Naive thymus-derived CD4-positive, alpha-beta T cell (primary cell): ENCODE measurements around the gene AOC1. TPM values are rescaled to one million over a fixed set of nuclear protein-coding genes. Genes with fewer than 3 reads are reported as not detected.

Experiments
- ATAC-seq: fragments of 150-1000 bp; cut with Tn5 transposase; 2 replicates; pipeline ENCODE4 v1.10.0; 2021; ENCODE audit warnings: mild to moderate bottlenecking, moderate library complexity
- CTCF ChIA-PET: fragments of 350-600 bp; sonication (Branson Sonifier 250); formaldehyde crosslinking; loops from one replicate; lab custom pipeline; 2021; ENCODE audit warnings: antibody characterized with exemption; lab: Charles Lee
- POLR2A ChIA-PET: fragments of 350-600 bp; sonication (Branson Sonifier 250); formaldehyde crosslinking; loops from one replicate; lab custom pipeline; 2021; ENCODE audit warnings: antibody characterized with exemption, inconsistent platforms; lab: Charles Lee
- DNase-seq, 9 donors: peaks; one replicate each; pipeline versions ENCODE4 v3.0.0 to v3.0.0-alpha.2; 2020 to 2022; ENCODE audit warnings: mixed read lengths in 1 of 9
- H3K27ac ChIP-seq: one replicate; pipeline ENCODE4 v1.7.0; 2013; ENCODE audit warnings: mild to moderate bottlenecking, low read depth, low read length, moderate library complexity
- H3K27me3 ChIP-seq, 2 donors: one replicate each; pipeline ENCODE4 v1.7.0; 2013; ENCODE audit warnings: low read length in 2 of 2, mild to moderate bottlenecking in 2 of 2, moderate library complexity in 2 of 2; ENCODE audit not compliant: control insufficient read depth in 2 of 2, insufficient read depth in 2 of 2
- H3K36me3 ChIP-seq, 3 experiments: 1 replicate in 2 of 3; 2 replicates in 1 of 3; pipeline ENCODE4 v1.7.0; 2013; ENCODE audit warnings: low read length in 3 of 3, mild to moderate bottlenecking in 3 of 3, moderate library complexity in 1 of 3; ENCODE audit not compliant: insufficient read depth in 3 of 3, control insufficient read depth in 2 of 3
- H3K4me1 ChIP-seq, 2 donors: one replicate each; pipeline ENCODE4 v1.7.0; 2013; ENCODE audit warnings: low read length in 2 of 2, mild to moderate bottlenecking in 2 of 2, moderate library complexity in 1 of 2; ENCODE audit not compliant: control insufficient read depth in 2 of 2, insufficient read depth in 2 of 2
- H3K4me3 ChIP-seq: 2 replicates; pipeline ENCODE4 v1.7.0; 2013; ENCODE audit warnings: mild to moderate bottlenecking, low read length
- H3K9me3 ChIP-seq, 3 experiments: 1 replicate in 2 of 3; 2 replicates in 1 of 3; pipeline ENCODE4 v1.7.0; 2013; ENCODE audit warnings: low read length in 3 of 3; ENCODE audit not compliant: control insufficient read depth in 2 of 3
- H3K27ac Mint-ChIP-seq, 9 donors: one replicate each; pipeline ENCODE4 v1.8.0; 2020 to 2022; ENCODE audit warnings: mixed read lengths in 9 of 9, mild to moderate bottlenecking in 8 of 9, moderate library complexity in 5 of 9, inconsistent platforms in 2 of 9
- H3K27me3 Mint-ChIP-seq, 5 donors: one replicate each; pipeline ENCODE4 v1.8.0; 2021 to 2022; ENCODE audit warnings: mixed read lengths in 5 of 5, mild to moderate bottlenecking in 1 of 5
- H3K36me3 Mint-ChIP-seq, 5 donors: one replicate each; pipeline ENCODE4 v1.8.0; 2020 to 2022; ENCODE audit warnings: mixed read lengths in 5 of 5, mild to moderate bottlenecking in 3 of 5, inconsistent platforms in 1 of 5
- H3K4me1 Mint-ChIP-seq, 7 donors: one replicate each; pipeline ENCODE4 v1.8.0; 2020 to 2022; ENCODE audit warnings: mixed read lengths in 7 of 7, mild to moderate bottlenecking in 3 of 7, inconsistent platforms in 1 of 7
- H3K4me3 Mint-ChIP-seq, 10 donors: one replicate each; pipeline ENCODE4 v1.8.0; 2020 to 2022; ENCODE audit warnings: mild to moderate bottlenecking in 10 of 10, mixed read lengths in 10 of 10, moderate library complexity in 6 of 10, inconsistent platforms in 2 of 10
- H3K9me3 Mint-ChIP-seq, 11 donors: one replicate each; pipeline ENCODE4 v1.8.0; 2020 to 2022; ENCODE audit warnings: mixed read lengths in 11 of 11, mild to moderate bottlenecking in 4 of 11, inconsistent platforms in 1 of 11, moderate library complexity in 1 of 11
- intact Hi-C, 2 donors: fragments of 100-400 bp; cut with micrococcal nuclease; formaldehyde crosslinking; loops; one replicate each; pipeline ENCODE4 v1.15.1; 2023
- polyA plus RNA-seq, 2 donors: library from polyadenylated mRNA; unstranded; fragments of 300-500 nt; fragmentation: Illumina TruSeq; gene quantifications; one replicate each; pipeline ENCODE4 v1.2.3, GENCODE V29; 2021
- total RNA-seq, 6 experiments: library from RNA in 5 of 6; stranded (reverse) in 5 of 6; gene quantifications; 1 replicate in 5 of 6; 2 replicates in 1 of 6; pipeline ENCODE4 v1.2.3 and lab custom pipeline; 2021 to 2026

Gene AOC1, protein sequence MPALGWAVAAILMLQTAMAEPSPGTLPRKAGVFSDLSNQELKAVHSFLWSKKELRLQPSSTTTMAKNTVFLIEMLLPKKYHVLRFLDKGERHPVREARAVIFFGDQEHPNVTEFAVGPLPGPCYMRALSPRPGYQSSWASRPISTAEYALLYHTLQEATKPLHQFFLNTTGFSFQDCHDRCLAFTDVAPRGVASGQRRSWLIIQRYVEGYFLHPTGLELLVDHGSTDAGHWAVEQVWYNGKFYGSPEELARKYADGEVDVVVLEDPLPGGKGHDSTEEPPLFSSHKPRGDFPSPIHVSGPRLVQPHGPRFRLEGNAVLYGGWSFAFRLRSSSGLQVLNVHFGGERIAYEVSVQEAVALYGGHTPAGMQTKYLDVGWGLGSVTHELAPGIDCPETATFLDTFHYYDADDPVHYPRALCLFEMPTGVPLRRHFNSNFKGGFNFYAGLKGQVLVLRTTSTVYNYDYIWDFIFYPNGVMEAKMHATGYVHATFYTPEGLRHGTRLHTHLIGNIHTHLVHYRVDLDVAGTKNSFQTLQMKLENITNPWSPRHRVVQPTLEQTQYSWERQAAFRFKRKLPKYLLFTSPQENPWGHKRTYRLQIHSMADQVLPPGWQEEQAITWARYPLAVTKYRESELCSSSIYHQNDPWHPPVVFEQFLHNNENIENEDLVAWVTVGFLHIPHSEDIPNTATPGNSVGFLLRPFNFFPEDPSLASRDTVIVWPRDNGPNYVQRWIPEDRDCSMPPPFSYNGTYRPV
- under 1 TPM in 1 of 5 experiments, not detected in 4; 0.56 TPM for total RNA-seq
- not detected for polyA plus RNA-seq
- total RNA-seq (lab: John Stamatoyannopoulos, UW), result not detected

DNA sequence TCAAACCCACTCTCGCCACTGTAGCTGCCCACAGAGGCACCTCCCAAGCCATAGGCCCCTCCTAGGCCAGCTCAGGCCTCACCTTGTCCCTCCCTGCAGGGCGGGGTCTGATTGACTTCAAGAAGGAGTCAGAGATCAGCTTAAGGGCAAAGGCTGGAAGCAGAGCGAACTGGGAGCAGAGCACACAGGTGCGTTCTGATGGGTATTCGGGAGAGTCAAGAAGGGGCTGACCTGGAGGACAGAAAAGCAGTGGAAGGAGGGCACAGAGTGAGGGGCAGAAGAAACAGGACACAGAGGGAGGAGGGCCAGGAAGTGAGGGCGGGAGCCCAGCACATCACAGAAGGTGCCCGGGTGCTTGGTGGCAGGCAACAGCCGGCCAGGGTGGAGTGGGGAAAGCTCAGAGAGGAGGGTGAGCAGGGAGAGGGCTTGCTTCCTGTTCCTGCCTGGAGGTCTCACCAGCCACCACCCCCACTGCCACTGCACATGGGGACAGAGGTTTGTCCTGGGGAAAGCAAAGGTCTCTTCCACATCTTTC is at the start of gene AOC1:
Gene AOC1 (plus strand): TSS at position 147 of the 535 bp plus-strand sequence. CDS start 3,954 bp downstream, outside the sequence.
- POLR2A ChIA-PET, result no interaction called here
- DNase-seq, result no peak
- Mint-ChIP-seq H3K36me3 (no peaks in the 10 kb centered on the region), H3K9me3 (peaks cover 0 to 2% (median 0%) of the 10 kb centered on the region in 11 donors), H3K27ac (no peak within 1 kb of the TSS), H3K4me3 (no peak within 1 kb of the TSS), H3K4me1 (peaks cover 0 to 5% (median 0%) of the 10 kb centered on the region in 7 donors), H3K27me3 (peaks cover 17 to 40% (median 22%) of the 10 kb centered on the region in 5 donors)
- no peak for ATAC-seq
- H3K4me3 ChIP-seq, result no peak within 1 kb of the TSS
- no peak within 1 kb of the TSS for H3K27ac ChIP-seq
- no peaks in the 10 kb centered on the region for H3K36me3 ChIP-seq
- H3K27me3 ChIP-seq, result peaks cover 0 to 5% of the 10 kb centered on the region in 2 donors
- no peaks in the 10 kb centered on the region for H3K9me3 ChIP-seq
- CTCF ChIA-PET, result no interaction called here
- intact Hi-C loops, result no loop called here
- no peaks in the 10 kb centered on the region for H3K4me1 ChIP-seq

DNA sequence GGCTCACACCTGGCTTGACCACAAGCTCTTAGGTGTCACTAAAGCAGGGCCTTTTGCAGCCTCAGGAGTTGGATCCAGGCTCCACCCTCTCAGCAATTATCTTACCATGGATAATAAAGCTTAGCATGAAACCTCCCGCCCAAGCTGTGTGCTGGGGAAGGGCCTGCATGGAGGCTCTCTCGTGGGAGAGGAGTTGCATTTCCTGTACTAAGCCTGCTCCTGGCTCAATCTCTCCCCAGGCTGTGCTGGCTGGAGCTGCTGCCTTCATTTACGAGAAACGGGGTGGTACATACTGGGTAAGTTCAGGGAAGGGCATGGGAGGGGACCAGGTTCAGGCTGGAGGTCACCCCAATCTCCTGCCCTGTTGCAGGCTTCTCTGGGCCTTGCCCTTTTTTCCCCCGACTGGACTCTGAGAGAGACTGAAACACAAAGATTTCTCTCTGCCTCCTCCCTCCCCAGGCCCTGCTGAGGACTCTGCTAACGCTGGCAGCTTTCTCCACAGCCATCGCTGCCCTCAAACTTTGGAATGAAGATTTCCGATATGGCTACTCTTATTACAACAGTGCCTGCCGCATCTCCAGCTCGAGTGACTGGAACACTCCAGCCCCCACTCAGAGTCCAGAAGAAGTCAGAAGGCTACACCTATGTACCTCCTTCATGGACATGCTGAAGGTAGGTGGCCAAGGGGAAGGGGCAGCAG is 49.0 kb upstream of the AOC1 start:
- peaks cover 0 to 5% (median 0%) of the 10 kb centered on the region in 5 donors for H3K36me3 Mint-ChIP-seq
- H3K27ac ChIP-seq, result no peak overlapping the region
- POLR2A ChIA-PET, result no interaction called here
- ATAC-seq (no peak), DNase-seq (no peak)
- peaks cover 38 to 76% (median 49%) of the 10 kb centered on the region in 5 donors for H3K27me3 Mint-ChIP-seq
- H3K4me3 Mint-ChIP-seq, result no peak overlapping the region
- H3K27me3 ChIP-seq, result peaks cover 0 to 14% of the 10 kb centered on the region in 2 donors
- no peak overlapping the region for H3K4me3 ChIP-seq
- H3K9me3 Mint-ChIP-seq, result peaks cover 0 to 32% (median 12%) of the 10 kb centered on the region in 11 donors
- peaks cover 0 to 11% (median 10%) of the 10 kb centered on the region in 3 experiments for H3K9me3 ChIP-seq
- H3K4me1 ChIP-seq, result peaks cover 0 to 15% of the 10 kb centered on the region in 2 donors
- H3K36me3 ChIP-seq, result no peaks in the 10 kb centered on the region
- H3K4me1 Mint-ChIP-seq, result peaks cover 0 to 19% (median 11%) of the 10 kb centered on the region in 7 donors
- H3K27ac Mint-ChIP-seq, result no peak overlapping the region
- CTCF ChIA-PET, result no interaction called here
- intact Hi-C loops, result no loop called here

DNA sequence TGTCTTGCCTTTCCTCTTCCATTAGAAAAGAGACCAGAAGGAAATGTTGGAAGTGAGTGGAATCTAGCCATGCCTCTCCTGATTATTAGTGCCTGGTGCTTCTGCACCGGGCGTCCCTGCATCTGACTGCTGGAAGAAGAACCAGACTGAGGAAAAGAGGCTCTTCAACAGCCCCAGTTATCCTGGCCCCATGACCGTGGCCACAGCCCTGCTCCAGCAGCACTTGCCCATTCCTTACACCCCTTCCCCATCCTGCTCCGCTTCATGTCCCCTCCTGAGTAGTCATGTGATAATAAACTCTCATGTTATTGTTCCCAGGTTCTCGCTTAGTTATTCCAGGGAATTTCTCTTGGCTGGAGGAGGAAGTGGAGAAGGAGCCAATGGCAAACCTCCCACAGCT is 47.5 kb upstream of the AOC1 start:
- Histone ChIP-seq H3K9me3 (peaks cover 0 to 11% (median 10%) of the 10 kb centered on the region in 3 experiments), H3K27me3 (peaks cover 0 to 11% of the 10 kb centered on the region in 2 donors), H3K4me1 (peaks cover 0 to 15% of the 10 kb centered on the region in 2 donors), H3K4me3 (no peak overlapping the region), H3K27ac (no peak overlapping the region), H3K36me3 (no peaks in the 10 kb centered on the region)
- Mint-ChIP-seq H3K9me3 (peaks cover 0 to 26% (median 10%) of the 10 kb centered on the region in 11 donors), H3K27ac (no peak overlapping the region), H3K27me3 (peaks cover 34 to 73% (median 47%) of the 10 kb centered on the region in 5 donors), H3K36me3 (peaks cover 0 to 4% (median 0%) of the 10 kb centered on the region in 5 donors), H3K4me3 (no peak overlapping the region), H3K4me1 (peaks cover 0 to 13% (median 10%) of the 10 kb centered on the region in 7 donors)
- intact Hi-C loops, result no loop called here
- ChIA-PET POLR2A (no interaction called here), CTCF (interaction anchor here (0.5 kb wide), 1 partner anchor 31 kb away, joined by 4 read pairs; no protein-coding TSS in a partner anchor)
- DNase-seq, result no peak
- no peak for ATAC-seq

DNA sequence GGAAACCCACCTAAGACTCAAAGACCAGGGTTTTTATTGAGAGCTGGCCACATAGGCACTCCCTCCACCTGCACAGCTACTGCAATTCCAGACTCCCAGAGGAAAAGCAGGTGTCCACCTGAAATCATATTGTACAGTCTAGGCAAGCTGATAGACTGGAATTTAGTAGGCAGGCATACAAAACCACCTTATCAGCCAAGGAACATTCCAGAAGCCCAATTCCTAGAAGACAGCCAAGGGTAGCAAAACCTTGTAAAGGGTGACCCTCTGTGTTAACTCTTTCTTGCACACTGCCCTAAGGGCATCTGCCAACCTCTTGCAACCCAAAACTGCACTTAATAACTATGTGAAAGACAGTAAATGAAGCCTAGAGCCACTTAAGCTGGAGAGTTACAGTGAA is 46.5 kb upstream of the AOC1 start:
- Histone ChIP-seq H3K4me1 (peaks cover 0 to 9% of the 10 kb centered on the region in 2 donors), H3K9me3 (peaks cover 0 to 11% (median 10%) of the 10 kb centered on the region in 3 experiments), H3K4me3 (no peak overlapping the region), H3K36me3 (no peaks in the 10 kb centered on the region), H3K27ac (no peak overlapping the region), H3K27me3 (peaks cover 0 to 11% of the 10 kb centered on the region in 2 donors)
- no peak for DNase-seq
- ChIA-PET POLR2A (no interaction called here), CTCF (no interaction called here)
- H3K9me3 Mint-ChIP-seq, result peaks cover 0 to 26% (median 10%) of the 10 kb centered on the region in 11 donors
- ATAC-seq, result no peak
- H3K4me3 Mint-ChIP-seq, result no peak overlapping the region
- H3K27ac Mint-ChIP-seq, result no peak overlapping the region
- H3K36me3 Mint-ChIP-seq, result peaks cover 0 to 4% (median 0%) of the 10 kb centered on the region in 5 donors
- peaks cover 41 to 79% (median 51%) of the 10 kb centered on the region in 5 donors for H3K27me3 Mint-ChIP-seq
- intact Hi-C loops, result no loop called here
- peaks cover 0 to 13% (median 10%) of the 10 kb centered on the region in 7 donors for H3K4me1 Mint-ChIP-seq

DNA sequence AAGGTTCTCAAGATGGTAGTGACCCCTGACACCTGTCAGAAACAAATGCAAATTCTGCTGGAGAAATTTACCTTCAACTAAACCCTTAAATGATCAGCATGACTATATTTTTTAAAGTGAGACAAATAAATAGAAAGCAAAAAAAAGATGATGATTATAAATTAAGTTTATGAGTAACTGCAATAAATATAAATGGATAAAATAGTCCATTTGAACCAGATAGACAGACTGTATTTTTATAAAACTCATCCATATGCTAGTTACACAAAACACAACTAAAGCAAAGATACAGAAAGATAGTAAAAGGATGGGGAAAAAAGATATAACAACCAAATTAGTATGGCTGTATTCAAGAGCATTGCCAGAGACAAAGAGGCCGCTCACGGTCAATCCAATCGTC is 45.9 kb upstream of the AOC1 start:
- Mint-ChIP-seq H3K27ac (no peak overlapping the region), H3K4me3 (no peak overlapping the region), H3K9me3 (peaks cover 0 to 26% (median 10%) of the 10 kb centered on the region in 11 donors), H3K27me3 (peaks cover 43 to 79% (median 45%) of the 10 kb centered on the region in 5 donors), H3K4me1 (peaks cover 0 to 9% (median 5%) of the 10 kb centered on the region in 7 donors), H3K36me3 (peaks cover 0 to 4% (median 0%) of the 10 kb centered on the region in 5 donors)
- intact Hi-C loops, result no loop called here
- DNase-seq, result no peak
- Histone ChIP-seq H3K27me3 (peaks cover 0 to 6% of the 10 kb centered on the region in 2 donors), H3K9me3 (peaks cover 0 to 11% (median 10%) of the 10 kb centered on the region in 3 experiments), H3K27ac (no peak overlapping the region), H3K4me3 (no peak overlapping the region), H3K4me1 (peaks cover 0 to 3% of the 10 kb centered on the region in 2 donors), H3K36me3 (no peaks in the 10 kb centered on the region)
- ChIA-PET POLR2A (no interaction called here), CTCF (no interaction called here)
- no peak for ATAC-seq

DNA sequence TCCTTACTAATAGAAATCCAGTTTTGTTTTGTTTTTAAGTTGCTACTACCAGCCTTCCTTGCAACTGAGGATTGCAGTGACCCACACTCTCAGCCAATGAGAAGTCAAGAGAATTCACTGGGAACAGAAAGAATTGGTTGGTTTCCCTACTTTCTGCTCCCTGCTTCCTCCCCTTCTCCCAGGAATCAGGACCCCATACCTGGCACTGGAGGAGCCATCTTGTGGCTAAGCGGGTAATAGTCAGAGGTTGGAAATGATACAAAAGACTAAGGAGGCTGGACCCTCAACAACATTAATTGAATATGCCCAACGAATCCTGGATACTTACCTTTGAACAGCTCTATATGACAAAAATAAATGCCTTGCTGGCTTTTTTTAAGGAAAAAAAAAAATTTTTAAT is 45.5 kb upstream of the AOC1 start:
- POLR2A ChIA-PET, result no interaction called here
- intact Hi-C loops, result no loop called here
- H3K36me3 ChIP-seq, result no peaks in the 10 kb centered on the region
- CTCF ChIA-PET, result no interaction called here
- no peaks in the 10 kb centered on the region for H3K4me1 ChIP-seq
- H3K9me3 ChIP-seq, result peaks cover 0 to 11% (median 10%) of the 10 kb centered on the region in 3 experiments
- DNase-seq, result no peak
- no peak overlapping the region for H3K27ac Mint-ChIP-seq
- H3K27me3 Mint-ChIP-seq, result peaks cover 39 to 79% (median 47%) of the 10 kb centered on the region in 5 donors
- H3K27me3 ChIP-seq, result peaks cover 0 to 2% of the 10 kb centered on the region in 2 donors
- peaks cover 0 to 6% (median 2%) of the 10 kb centered on the region in 7 donors for H3K4me1 Mint-ChIP-seq
- H3K27ac ChIP-seq, result no peak overlapping the region
- no peak overlapping the region for H3K4me3 ChIP-seq
- no peak for ATAC-seq
- H3K36me3 Mint-ChIP-seq, result peaks cover 0 to 4% (median 3%) of the 10 kb centered on the region in 5 donors
- H3K4me3 Mint-ChIP-seq, result no peak overlapping the region
- H3K9me3 Mint-ChIP-seq, result peaks cover 0 to 26% (median 13%) of the 10 kb centered on the region in 11 donors
